Small intestine (tissue), 7 donors: ENCODE measurements around the gene HPN. TPM values are rescaled to one million over a fixed set of nuclear protein-coding genes. Genes with fewer than 3 reads are reported as not detected.

ENCODE experiments used
- DNase-seq, 2 donors: peaks; one replicate each; pipeline versions ENCODE4 v3.0.0 to v3.0.0-alpha.2; 2013
- FAIRE-seq: peaks from 2 replicates; lab custom pipeline; 2012; peaks lifted over from hg19 to GRCh38; lab: Jason Lieb, UNC
- H3K27ac ChIP-seq, 3 donors: one replicate each; pipeline ENCODE4 v1.5.1; 2013; ENCODE audit warnings: low read length in 2 of 3, mild to moderate bottlenecking in 2 of 3, control low read depth in 1 of 3, inconsistent platforms in 1 of 3, low read depth in 1 of 3, moderate library complexity in 1 of 3
- H3K27me3 ChIP-seq, 3 donors: one replicate each; pipeline ENCODE4 v1.6.1; 2013; ENCODE audit warnings: low read length in 3 of 3, inconsistent platforms in 1 of 3; ENCODE audit not compliant: control insufficient read depth in 3 of 3, insufficient read depth in 3 of 3
- H3K36me3 ChIP-seq, 3 donors: one replicate each; pipeline ENCODE4 v1.6.1; 2013; ENCODE audit warnings: low read length in 3 of 3, inconsistent platforms in 1 of 3, low read depth in 1 of 3, mild to moderate bottlenecking in 1 of 3, moderate library complexity in 1 of 3; ENCODE audit not compliant: control insufficient read depth in 3 of 3, insufficient read depth in 2 of 3
- H3K4me1 ChIP-seq, 3 donors: one replicate each; pipeline ENCODE4 v1.6.1; 2013; ENCODE audit warnings: low read length in 2 of 3, inconsistent platforms in 1 of 3, low read depth in 1 of 3, mild to moderate bottlenecking in 1 of 3, moderate library complexity in 1 of 3; ENCODE audit not compliant: control insufficient read depth in 3 of 3, insufficient read depth in 2 of 3
- H3K4me3 ChIP-seq, 3 donors: one replicate each; pipeline ENCODE4 v1.5.1; 2013; ENCODE audit warnings: low read length in 3 of 3, control low read depth in 1 of 3, inconsistent platforms in 1 of 3, low read depth in 1 of 3, mild to moderate bottlenecking in 1 of 3, moderate library complexity in 1 of 3
- H3K9me3 ChIP-seq, 2 donors: one replicate each; pipeline ENCODE4 v1.6.1; 2013; ENCODE audit warnings: low read depth in 1 of 2, low read length in 1 of 2; ENCODE audit not compliant: control insufficient read depth in 2 of 2, insufficient read depth in 1 of 2
- WGBS, 3 donors: extraction: QIAGEN DNeasy Blood & Tissue Kit; methylation state at CpG; one replicate each; pipeline ENCODE4 v1.1.7; 2013; 5-methylcytosine and 5-hydroxymethylcytosine counted together
- polyA plus RNA-seq, 4 donors: library from polyadenylated mRNA; stranded (reverse) in 3 of 4; unstranded in 1 of 4; fragments of 200-250 nt in 3 of 4; fragments of 120-200 nt in 1 of 4; gene quantifications; one replicate each; pipeline versions ENCODE4 v1.2.1 to v1.2.3, GENCODE V29; 2013
- donor health status: healthy with polysubstance abuse.
- donor health status: control.
- donor health status: control.
- donor health status: Bipolar disorder and iron deficiency.
- donor health status: healthy.

The HPN gene
- polyA plus RNA-seq, 4 donors, result 1.8 to 481 TPM; not detected in 2

GRCh38 chr19:35032356-35032865 is 9.1 kb upstream of the HPN start:
- no peak for DNase-seq
- Histone ChIP-seq H3K4me3 (no peak overlapping the region), H3K9me3 (no peaks in the 10 kb centered on the region), H3K36me3 (peaks cover 0 to 10% (median 0%) of the 10 kb centered on the region in 3 donors), H3K4me1 (peaks cover 0 to 5% (median 3%) of the 10 kb centered on the region in 3 donors), H3K27ac (no peak overlapping the region), H3K27me3 (peaks cover 0 to 36% (median 7%) of the 10 kb centered on the region in 3 donors)
- no peak for FAIRE-seq
- WGBS, 3 donors, result 93 to 94% (median 94%) methylated on average over 17 of the region's 17 CpGs

DNA sequence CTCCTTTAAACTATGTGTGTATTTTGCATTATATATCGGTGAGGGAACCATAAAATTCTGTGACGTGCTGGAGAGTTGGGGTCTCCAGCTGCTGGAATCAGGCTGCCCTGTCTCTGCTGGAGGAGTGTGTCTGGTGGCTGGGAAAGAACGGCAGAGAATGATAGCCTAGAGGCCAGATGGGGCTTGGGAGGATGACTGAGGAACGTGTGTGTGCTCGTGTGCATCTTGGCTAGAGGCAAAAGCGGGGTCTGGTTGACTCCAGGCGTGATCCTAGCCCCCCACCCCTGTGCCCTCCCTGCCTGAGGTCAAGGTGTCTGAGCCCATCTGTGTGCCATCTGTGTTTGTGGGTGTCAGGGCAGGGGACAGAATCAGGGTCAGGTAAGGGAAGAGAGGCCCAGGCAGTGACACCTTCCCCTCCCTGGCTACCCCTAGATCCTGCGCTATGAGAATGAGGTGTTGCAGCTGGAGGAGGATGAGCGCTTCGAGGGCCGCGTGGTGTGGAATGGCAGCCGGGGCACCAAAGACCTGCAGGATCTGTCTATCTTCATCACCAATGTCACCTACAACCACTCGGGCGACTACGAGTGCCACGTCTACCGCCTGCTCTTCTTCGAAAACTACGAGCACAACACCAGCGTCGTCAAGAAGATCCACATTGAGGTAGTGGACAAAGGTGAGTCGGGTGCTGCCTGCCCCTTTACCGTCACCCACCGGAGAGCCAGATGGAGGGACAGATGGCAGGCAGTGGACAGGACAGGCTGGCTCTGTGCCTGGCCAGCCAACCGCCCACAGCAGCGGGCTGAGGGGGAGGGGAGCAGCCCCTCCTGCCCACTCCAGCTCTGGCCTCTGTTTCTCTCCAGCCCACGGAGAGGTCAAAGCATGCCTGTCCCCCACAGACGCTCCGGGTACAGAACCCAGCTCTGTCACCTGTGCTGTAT is 8.2 kb upstream of the HPN start:
- Histone ChIP-seq H3K36me3 (peaks cover 0 to under 1% (median 0%) of the 10 kb centered on the region in 3 donors), H3K27ac (no peak overlapping the region), H3K4me1 (peaks cover 0 to 5% (median 3%) of the 10 kb centered on the region in 3 donors), H3K9me3 (no peaks in the 10 kb centered on the region), H3K4me3 (no peak overlapping the region), H3K27me3 (peaks cover 0 to 36% (median 7%) of the 10 kb centered on the region in 3 donors)
- no peak for FAIRE-seq
- no peak for DNase-seq
- WGBS, 3 donors, result 69 to 89% (median 74%) methylated on average over 28 to 30 of the region's 30 CpGs

- Histone ChIP-seq H3K4me3 (no peak overlapping the region), H3K4me1 (peaks cover 0 to 6% (median 3%) of the 10 kb centered on the region in 3 donors), H3K36me3 (no peaks in the 10 kb centered on the region), H3K27me3 (peaks cover 0 to 36% (median 7%) of the 10 kb centered on the region in 3 donors), H3K27ac (no peak overlapping the region), H3K9me3 (no peaks in the 10 kb centered on the region)
- peak in 1 of 2 donors; percentile 30 for DNase-seq
- no peak for FAIRE-seq
- 39 to 82% (median 54%) methylated on average over 17 of the region's 17 CpGs for WGBS, 3 donors
Observed at GRCh38 chr19:35034005-35034502, 7.5 kb upstream of the HPN start.

- Histone ChIP-seq H3K4me1 (peaks cover 0 to 11% (median 2%) of the 10 kb centered on the region in 3 donors), H3K27ac (no peak overlapping the region), H3K9me3 (no peaks in the 10 kb centered on the region), H3K36me3 (no peaks in the 10 kb centered on the region), H3K4me3 (no peak overlapping the region), H3K27me3 (peaks cover 0 to 31% (median 7%) of the 10 kb centered on the region in 3 donors)
- 84 to 87% (median 84%) methylated on average over 17 of the region's 17 CpGs for WGBS, 3 donors
- FAIRE-seq, result no peak
- DNase-seq, result no peak
Observed at GRCh38 chr19:35034588-35035382, 6.7 kb upstream of the HPN start.

GRCh38 chr19:35037716-35038622 is 3.6 kb upstream of the HPN start:
- H3K4me1 ChIP-seq, result peaks cover 0 to 31% (median 13%) of the 10 kb centered on the region in 3 donors
- H3K36me3 ChIP-seq, result peaks cover 0 to 5% (median 0%) of the 10 kb centered on the region in 3 donors
- H3K27me3 ChIP-seq, result peaks cover 0 to 7% (median 0%) of the 10 kb centered on the region in 3 donors
- WGBS, 3 donors, result 59 to 79% (median 75%) methylated on average over 13 of the region's 13 CpGs
- H3K9me3 ChIP-seq, result no peaks in the 10 kb centered on the region
- FAIRE-seq, result no peak
- no peak for DNase-seq
- no peak overlapping the region for H3K4me3 ChIP-seq
- H3K27ac ChIP-seq, result no peak overlapping the region

- WGBS, 3 donors, result 39 to 54% (median 50%) methylated on average over 17 of the region's 17 CpGs
- Histone ChIP-seq H3K27ac (peak overlapping the region in 1 of 3 donors; percentile 3), H3K36me3 (peaks cover 0 to 14% (median 0%) of the 10 kb centered on the region in 3 donors), H3K27me3 (no peaks in the 10 kb centered on the region), H3K4me3 (no peak overlapping the region), H3K9me3 (no peaks in the 10 kb centered on the region), H3K4me1 (peaks cover 0 to 40% (median 13%) of the 10 kb centered on the region in 3 donors)
- DNase-seq, result peak in 1 of 2 donors; percentile 44
- no peak for FAIRE-seq
Observed at GRCh38 chr19:35038623-35039512, 2.7 kb upstream of the HPN start.
